ENCODE measurements around the gene LPIN3.

LPIN3 gene

DNA sequence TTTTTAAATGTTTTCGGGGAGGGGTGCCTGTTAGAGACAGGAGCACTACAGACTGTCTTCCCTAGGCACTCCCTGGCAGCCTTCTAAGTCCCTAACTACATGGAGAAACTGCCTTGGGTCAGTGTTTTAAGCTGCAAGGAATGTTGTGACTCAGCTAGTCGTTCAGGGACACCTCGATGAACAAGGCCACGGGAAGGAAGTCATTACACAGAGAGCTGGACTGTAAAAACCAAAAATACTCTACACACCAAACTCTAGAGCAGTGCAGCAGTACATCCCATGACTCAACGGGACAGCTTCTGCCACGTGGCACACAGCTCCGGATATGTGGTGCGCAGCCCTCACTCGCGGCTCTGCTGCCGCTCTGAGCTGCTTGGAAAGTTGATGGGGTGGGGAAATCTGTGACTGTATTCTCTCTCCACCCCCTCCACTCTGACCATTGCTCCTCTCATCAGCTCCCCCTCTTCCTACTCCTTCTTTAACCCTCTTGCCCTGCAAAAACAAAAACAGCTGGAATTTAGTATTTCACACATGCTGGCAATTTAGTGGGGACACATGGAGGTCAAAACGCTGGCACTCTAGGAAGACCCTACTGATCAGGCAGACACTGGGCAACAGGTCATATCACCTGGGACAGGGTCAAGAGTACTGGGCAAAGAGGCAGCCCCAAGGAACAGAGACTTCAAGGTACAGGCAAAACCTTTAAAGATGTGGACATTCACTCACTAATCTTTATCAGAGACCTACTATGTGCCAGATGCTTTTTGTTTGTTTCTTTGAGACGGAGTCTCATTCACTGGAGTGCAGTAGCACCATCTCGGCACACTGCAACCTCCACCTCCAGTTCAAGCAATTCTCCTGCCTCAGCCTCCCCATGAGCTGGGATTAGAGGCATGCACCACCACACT is 10.9 kb upstream of the LPIN3 start:
- TF ChIP-seq, protein P1, sequence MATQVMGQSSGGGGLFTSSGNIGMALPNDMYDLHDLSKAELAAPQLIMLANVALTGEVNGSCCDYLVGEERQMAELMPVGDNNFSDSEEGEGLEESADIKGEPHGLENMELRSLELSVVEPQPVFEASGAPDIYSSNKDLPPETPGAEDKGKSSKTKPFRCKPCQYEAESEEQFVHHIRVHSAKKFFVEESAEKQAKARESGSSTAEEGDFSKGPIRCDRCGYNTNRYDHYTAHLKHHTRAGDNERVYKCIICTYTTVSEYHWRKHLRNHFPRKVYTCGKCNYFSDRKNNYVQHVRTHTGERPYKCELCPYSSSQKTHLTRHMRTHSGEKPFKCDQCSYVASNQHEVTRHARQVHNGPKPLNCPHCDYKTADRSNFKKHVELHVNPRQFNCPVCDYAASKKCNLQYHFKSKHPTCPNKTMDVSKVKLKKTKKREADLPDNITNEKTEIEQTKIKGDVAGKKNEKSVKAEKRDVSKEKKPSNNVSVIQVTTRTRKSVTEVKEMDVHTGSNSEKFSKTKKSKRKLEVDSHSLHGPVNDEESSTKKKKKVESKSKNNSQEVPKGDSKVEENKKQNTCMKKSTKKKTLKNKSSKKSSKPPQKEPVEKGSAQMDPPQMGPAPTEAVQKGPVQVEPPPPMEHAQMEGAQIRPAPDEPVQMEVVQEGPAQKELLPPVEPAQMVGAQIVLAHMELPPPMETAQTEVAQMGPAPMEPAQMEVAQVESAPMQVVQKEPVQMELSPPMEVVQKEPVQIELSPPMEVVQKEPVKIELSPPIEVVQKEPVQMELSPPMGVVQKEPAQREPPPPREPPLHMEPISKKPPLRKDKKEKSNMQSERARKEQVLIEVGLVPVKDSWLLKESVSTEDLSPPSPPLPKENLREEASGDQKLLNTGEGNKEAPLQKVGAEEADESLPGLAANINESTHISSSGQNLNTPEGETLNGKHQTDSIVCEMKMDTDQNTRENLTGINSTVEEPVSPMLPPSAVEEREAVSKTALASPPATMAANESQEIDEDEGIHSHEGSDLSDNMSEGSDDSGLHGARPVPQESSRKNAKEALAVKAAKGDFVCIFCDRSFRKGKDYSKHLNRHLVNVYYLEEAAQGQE (IDR thresholded peaks at IDR 0.05; ENCODE audit: insufficient read depth in 1 of 2, low read depth in 2 of 2, low read length in 2 of 2) = peak in 1 of 2 experiments; percentile 73; a peak in 2 of 4 replicates
- TF ChIP-seq SIN3A (IDR thresholded peaks at IDR 0.05; ENCODE audit: borderline replicate concordance, insufficient read depth, low read length) (peak; percentile 65; the same call in 1 of the 2 replicates), POLR2AphosphoS5 (IDR thresholded peaks at IDR 0.05; ENCODE audit: low read depth, low read length) (peak; percentile 69), TAF1 (IDR thresholded peaks at IDR 0.05; ENCODE audit: borderline replicate concordance, insufficient read depth, low read length) (peak; percentile 71), FOXP2 (optimal IDR thresholded peaks at IDR 0.05; ENCODE audit: borderline replicate concordance, extremely low read depth, extremely low read length, insufficient read depth) (peak; percentile 58)

- TF ChIP-seq POLR2AphosphoS5 (IDR thresholded peaks at IDR 0.05; ENCODE audit: low read depth, low read length) (no peak), FOXP2 (optimal IDR thresholded peaks at IDR 0.05; ENCODE audit: borderline replicate concordance, extremely low read depth, extremely low read length, insufficient read depth) (no peak), SIN3A (IDR thresholded peaks at IDR 0.05; ENCODE audit: borderline replicate concordance, insufficient read depth, low read length) (no peak), TAF1 (IDR thresholded peaks at IDR 0.05; ENCODE audit: borderline replicate concordance, insufficient read depth, low read length) (no peak)
- TF ChIP-seq, protein P1 (IDR thresholded peaks at IDR 0.05; ENCODE audit: insufficient read depth in 1 of 2, low read depth in 2 of 2, low read length in 2 of 2) = no peak
These were observed 10.3 kb upstream of the LPIN3 start for GRCh38 chr20:41330343-41330720.

GRCh38 chr20:41330941-41331340 is 9.7 kb upstream of the LPIN3 start:
- TF ChIP-seq FOXP2 (optimal IDR thresholded peaks at IDR 0.05; ENCODE audit: borderline replicate concordance, extremely low read depth, extremely low read length, insufficient read depth) = no peak
- no peak for TF ChIP-seq POLR2AphosphoS5 (IDR thresholded peaks at IDR 0.05; ENCODE audit: low read depth, low read length)
- TF ChIP-seq, protein P1 (IDR thresholded peaks at IDR 0.05; ENCODE audit: insufficient read depth in 1 of 2, low read depth in 2 of 2, low read length in 2 of 2) = no peak
- no peak for TF ChIP-seq SIN3A (IDR thresholded peaks at IDR 0.05; ENCODE audit: borderline replicate concordance, insufficient read depth, low read length)
- no peak for TF ChIP-seq TAF1 (IDR thresholded peaks at IDR 0.05; ENCODE audit: borderline replicate concordance, insufficient read depth, low read length)

DNA sequence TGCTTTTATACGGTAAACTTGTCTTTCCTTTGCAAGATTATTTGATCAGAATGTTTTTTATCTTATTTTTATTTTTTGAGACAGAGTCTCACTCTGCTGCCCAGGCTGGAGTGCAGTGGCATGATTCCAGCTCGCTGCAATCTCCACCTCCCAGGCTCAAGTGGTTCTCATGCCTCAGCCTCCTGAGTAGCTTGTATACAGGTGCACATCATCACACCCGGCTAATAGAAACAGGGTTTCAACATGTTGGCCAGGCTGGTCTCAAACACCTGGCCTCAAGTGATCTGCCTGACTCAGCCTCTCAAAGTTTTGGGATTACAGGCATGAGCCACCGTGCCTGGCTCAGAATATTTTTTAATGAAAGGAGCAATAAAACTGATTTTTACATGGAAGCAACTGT is 8.9 kb upstream of the LPIN3 start:
- TF ChIP-seq, protein P1 (IDR thresholded peaks at IDR 0.05; ENCODE audit: insufficient read depth in 1 of 2, low read depth in 2 of 2, low read length in 2 of 2) = no peak
- TF ChIP-seq TAF1 (IDR thresholded peaks at IDR 0.05; ENCODE audit: borderline replicate concordance, insufficient read depth, low read length) (no peak), SIN3A (IDR thresholded peaks at IDR 0.05; ENCODE audit: borderline replicate concordance, insufficient read depth, low read length) (no peak), POLR2AphosphoS5 (IDR thresholded peaks at IDR 0.05; ENCODE audit: low read depth, low read length) (no peak), FOXP2 (optimal IDR thresholded peaks at IDR 0.05; ENCODE audit: borderline replicate concordance, extremely low read depth, extremely low read length, insufficient read depth) (no peak)

Data from PFSK-1 (cell line).